GM18861 (cell line): Measurements from ENCODE around the gene SLC12A4.
"Not testable (repeated sequence)": the region's sequence is repeated elsewhere in the genome, so short reads cannot be mapped to it uniquely, and the experiment has no call there.

Source experiments
- ATAC-seq: cut with Tn5 transposase; IDR thresholded peaks from one replicate; pipeline ENCODE4 v1.9.1; 2021; ENCODE audit not compliant: unreplicated experiment

The SLC12A4 gene

GRCh38 chr16:67988675-67989074 lies 20.2 kb upstream of the SLC12A4 start:
- ATAC-seq: no peak

DNA sequence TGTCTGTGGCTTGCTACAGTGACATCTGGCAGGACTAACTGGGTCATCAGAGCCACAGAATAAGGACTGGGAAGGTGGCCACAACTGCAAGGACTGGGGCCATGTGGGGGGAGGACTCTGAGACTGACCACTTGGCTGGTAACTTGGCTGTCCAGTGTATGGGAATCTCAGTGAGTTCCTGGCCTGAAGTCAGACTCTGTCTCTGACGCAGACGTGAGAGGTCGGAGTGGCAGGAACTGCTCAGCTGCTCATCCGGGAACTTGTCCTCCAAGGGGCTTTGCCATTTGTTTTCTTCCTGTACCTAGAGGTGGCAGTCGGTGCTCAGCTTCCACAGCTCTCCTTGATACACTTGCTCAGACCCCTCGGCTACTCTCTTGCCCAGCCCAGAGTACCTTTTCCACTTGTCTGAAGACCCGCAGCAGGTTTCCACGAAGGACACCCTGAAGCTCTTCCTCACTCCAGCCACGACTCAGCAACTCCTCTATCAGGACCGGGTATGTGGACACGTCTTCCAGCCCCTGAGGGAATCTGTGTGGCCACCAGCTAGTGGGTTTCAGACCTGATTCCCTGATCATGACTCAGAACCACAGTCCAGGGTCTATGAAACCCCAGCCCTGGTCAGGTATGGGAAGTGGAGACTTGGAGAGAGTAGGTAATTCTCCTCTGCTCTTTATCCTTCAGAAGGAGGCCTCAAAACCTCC lies 19.2 kb upstream of the SLC12A4 start:
- ATAC-seq: no peak

DNA sequence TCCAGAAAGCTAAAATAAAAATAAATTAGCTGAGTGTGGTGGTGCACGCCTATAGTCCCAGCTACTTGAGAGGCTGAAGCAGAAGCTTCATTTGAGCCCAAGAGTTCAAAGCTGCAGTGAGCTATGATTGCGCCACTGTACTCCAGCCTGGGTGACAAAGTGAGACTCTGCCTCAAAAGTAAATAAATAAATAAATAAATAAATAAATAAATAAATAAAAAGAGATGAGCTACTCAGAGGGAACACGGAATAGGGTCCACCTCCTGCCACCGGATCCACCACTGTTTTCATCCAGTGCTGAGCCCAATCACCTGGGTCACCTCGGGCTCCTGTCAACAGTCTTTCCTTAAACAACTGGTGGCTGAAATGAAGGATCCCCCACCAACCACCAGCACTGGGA lies 18.5 kb upstream of the SLC12A4 start:
- ATAC-seq: no peak

- ATAC-seq: no peak
Measured at GRCh38 chr16:67982011-67982696, 13.7 kb upstream of the SLC12A4 start.

DNA sequence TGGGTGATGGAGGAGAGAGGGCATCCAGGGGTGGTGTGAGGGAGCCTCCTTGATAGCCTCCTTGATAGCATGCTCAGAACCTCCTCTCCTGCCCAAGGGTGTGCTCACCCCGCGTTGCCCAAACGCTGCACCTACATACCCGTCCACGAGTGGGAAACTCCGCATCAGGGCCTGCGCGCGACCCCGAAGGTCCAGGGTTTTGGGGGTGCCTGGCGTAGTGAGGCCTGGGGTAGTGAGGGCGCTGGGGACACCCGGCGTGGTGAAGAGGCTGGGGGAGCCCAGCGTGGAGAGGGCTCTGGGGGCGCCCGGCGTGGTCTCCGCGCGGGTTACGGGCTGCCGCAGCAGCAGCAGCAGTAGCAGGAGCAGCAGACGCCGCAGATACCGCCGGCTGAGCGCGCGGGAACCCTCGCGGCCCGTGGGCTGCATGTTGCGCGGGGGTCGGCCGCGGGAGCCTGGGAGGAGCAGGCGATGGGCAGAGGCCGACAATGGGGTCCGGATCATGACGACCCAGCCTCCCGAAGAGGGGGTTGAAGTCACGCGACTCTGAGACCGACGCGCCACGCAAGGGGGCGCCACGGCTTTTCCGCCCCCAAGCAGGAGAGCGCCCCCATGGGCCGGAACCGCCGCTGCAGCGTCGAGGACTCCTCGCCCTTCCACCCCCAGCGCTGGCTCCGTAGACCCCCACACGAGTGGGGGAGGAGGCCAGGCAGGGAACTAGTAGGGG lies 11.7 kb upstream of the SLC12A4 start, which contains the start of gene DPEP3:
Gene DPEP3 (minus strand): TSS at position 545 of the 724 bp plus-strand sequence. CDS start 119 bp downstream, at position 426.
- ATAC-seq: no peak

- ATAC-seq: no peak
Measured at GRCh38 chr16:67977469-67978227, 9.2 kb upstream of the SLC12A4 start.

GRCh38 chr16:67977005-67977404 lies 8.6 kb upstream of the SLC12A4 start:
- ATAC-seq: no peak

GRCh38 chr16:67976205-67976604 lies 7.8 kb upstream of the SLC12A4 start:
- no peak for ATAC-seq

GRCh38 chr16:67975321-67976105 lies 7.1 kb upstream of the SLC12A4 start:
- no peak for ATAC-seq

- ATAC-seq: not testable (repeated sequence)
Measured at GRCh38 chr16:67972285-67972684, 3.8 kb upstream of the SLC12A4 start.

- no peak for ATAC-seq
Measured at GRCh38 chr16:67971111-67971510, 2.7 kb upstream of the SLC12A4 start.

GRCh38 chr16:67969254-67970039 lies 1.0 kb upstream of the SLC12A4 start:
- ATAC-seq: no peak

- ATAC-seq: no peak
Measured at GRCh38 chr16:67967958-67968399, 458 bp downstream of the SLC12A4 start.

DNA sequence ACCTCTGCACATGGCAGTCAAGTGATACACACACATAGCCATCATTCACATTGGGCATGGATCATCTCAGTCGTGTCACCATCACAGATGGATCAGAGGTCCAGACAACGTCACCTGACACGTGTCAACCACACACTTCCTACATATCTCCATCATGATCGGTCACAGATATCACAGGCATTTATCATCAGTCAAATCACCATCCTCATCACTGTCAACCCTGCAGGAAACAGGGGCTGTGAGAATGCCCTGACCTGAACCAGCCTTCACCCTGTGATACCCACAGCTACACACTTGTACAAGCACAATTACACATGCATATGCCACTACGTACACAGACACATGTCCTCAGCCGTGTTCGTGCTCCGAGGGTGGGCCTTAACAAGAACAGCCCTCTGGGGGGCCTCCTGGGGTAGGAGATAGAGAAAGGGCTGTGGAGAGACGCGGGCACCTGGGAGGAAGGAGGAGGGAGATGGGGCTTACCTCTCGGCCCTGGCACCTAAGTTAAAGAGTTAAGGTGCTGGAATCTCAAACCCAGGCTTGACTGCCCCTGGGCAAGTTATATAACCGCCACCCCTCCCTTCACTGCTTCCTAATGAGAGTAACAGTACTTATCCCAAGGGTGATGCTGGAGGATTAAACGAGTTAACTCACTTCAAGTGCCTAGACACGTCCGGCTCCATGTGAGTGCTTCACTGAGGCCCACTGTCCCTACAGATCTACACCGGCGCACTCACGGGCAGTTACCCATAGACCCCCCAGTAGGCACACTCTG lies 1.1 kb downstream of the SLC12A4 start:
- no peak for ATAC-seq

DNA sequence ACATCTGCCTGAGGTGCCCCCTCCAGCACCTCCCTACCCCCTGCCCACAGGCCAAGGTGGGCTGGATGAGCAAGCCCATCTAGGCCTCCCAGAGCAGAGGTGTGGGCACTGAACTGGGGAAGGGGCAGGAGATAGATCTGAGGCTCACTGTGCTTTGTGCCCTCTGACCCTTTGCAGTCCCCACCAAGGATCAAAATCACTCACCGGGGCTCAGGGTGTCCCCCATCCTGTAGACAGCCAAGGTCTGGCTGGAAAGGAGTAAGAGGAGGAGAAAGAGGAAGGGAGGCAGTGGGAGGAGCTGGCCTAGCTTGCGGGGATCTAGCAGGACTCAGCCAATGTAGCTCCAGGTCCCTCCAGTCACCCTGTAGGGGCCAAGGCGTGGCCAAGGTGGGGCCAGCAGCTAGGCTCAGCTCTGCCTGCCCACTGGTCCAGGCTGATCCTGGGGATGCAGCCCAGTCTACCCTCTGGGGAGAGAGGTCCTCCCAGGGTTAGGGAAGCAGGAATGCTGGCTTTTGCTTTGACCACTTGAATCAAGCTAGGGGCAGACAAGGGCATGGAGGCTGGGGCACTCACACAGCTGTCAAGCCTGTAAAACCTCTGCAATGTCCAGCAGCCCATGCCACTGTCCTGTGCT lies 1.8 kb downstream of the SLC12A4 start:
- no peak for ATAC-seq

DNA sequence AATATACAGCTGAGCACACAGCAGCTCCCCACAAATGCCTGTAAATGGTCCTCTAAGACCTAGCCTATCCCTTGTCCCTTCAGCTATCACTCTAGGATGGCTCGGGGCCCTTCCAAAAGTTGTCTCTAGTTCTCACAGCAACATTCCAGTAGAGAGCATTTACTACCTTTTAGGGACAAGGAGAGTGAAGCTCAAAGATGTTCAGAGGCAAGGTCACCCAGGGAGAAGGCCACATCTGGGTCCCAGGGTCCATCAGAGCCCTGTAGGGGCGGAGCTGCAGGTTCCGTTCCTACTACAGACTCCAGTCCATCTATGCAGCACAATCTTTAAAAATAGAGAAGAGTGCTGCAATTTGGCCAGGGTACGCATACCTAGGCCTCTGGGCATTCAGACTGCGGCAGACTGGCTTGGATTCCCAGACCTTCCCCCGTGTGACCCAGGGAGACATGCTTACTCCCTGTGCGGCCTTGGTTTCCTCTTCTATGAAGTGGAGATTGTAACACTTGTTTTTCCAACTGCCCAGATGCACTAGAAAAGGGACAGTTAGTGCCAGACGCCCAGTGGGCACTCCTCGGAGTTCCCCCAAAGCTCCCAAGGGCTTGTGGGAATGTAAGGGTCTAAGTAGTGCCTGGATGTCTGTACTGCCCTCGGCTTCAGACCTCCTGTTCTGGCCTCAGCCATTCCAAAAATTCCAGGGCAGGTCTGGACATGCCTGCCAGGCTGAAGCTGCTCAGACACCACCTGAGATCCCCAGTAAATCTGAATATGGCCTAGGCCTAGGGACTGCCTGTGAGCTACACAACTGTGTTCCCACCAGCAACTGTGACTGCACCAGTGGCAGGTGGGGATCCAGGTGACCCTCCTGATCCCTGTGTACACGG lies 2.5 kb downstream of the SLC12A4 start:
- ATAC-seq: no peak

- no peak for ATAC-seq
Measured at GRCh38 chr16:67964477-67965131, 3.8 kb downstream of the SLC12A4 start.
